GM19238 (cell line): ENCODE measurements around the gene MYH13.
A peak's percentile ranks its signal among the peaks of the same experiment; 100 is the strongest.

ENCODE experiments used
- DNase-seq: peaks from one replicate; pipeline ENCODE4 v3.0.0; 2011; ENCODE audit warnings: low spot score; ENCODE audit not compliant: insufficient read length

Gene MYH13

GRCh38 chr17:10251212-10251948 is 121.4 kb downstream of the MYH13 start:
- peak; percentile 20 for DNase-seq
